GM19240 (cell line): Measurements from ENCODE around the gene TNRC6C.

Experiments
- DNase-seq: peaks from one replicate; pipeline ENCODE4 v3.0.0; 2011; ENCODE audit warnings: low spot score; ENCODE audit not compliant: insufficient read length

The TNRC6C gene

DNA sequence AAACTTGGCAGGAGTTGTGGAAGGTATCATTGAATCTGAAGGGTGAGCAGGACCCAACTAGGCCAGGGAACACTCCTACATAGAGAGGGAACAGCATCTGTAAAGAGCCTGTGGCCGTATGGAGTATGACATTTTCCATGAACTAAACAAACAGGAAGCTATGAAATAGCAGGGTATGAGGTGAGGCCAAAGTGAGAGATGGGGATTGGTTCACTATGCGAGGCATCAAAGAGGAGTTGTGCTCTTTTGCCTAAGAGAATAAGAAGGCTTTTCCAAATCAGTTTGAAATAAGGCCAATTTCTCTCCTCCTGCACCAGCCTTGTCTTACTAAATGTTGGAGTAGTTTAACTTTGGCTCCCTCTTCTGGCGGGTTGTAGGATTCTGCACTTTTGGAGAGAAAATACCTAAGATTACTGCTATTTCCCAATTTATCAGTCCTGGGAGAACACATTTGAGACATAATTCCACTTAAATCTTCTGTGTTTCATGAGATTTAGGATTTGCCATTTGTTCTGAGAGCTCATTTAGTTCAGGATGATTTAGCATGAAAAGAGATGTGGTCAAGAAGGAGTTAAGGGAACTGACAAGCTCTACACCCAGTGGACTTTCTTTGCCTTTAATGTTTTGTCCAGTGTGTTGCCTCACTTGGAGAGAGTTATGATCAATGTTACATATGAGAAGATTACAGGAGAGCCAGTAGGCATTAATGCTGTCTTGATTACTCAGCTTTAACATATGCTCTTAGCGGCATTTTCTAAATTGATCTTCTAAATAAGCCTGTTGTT is 55.4 kb downstream of the TNRC6C start:
- peak; percentile 11 for DNase-seq

DNA sequence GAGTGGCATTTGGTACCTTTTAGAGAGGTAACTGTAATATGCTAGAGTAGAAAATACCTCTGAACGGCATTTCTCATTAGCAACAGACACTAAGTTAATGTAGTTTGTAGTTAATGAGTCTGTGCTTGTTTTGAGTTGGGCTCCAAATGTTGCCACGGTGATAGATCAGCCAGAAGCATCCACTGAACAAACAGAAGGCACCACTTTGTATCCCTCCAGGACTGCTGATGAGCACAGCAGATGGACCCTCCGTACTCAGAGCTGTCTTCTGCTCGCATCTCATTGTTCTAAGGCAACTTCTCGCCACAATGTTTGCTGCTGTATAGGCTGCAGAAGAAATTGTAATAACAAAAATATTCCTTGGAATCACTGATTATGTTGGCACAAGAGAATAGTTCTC is 56.1 kb downstream of the TNRC6C start:
- DNase-seq = no peak

DNA sequence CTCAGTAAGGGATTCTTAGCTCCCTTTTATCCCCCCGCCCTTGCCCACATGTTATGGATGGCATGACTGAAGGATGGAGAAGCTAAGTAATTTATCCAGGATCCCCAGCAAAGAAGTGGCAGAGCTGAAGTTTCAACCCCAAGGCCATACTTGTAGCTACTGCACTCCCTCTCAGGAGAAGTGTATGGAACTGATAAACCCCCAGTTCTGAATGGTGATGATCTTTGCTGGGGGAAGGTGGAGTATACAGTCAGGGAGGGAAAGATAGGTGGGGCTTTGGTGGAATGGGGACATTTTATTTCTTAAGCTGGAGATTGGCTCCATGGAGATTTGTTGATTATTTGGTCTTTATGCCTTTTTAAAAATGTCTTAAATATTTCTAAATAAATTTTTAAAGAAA is 58.3 kb downstream of the TNRC6C start:
- no peak for DNase-seq

DNA sequence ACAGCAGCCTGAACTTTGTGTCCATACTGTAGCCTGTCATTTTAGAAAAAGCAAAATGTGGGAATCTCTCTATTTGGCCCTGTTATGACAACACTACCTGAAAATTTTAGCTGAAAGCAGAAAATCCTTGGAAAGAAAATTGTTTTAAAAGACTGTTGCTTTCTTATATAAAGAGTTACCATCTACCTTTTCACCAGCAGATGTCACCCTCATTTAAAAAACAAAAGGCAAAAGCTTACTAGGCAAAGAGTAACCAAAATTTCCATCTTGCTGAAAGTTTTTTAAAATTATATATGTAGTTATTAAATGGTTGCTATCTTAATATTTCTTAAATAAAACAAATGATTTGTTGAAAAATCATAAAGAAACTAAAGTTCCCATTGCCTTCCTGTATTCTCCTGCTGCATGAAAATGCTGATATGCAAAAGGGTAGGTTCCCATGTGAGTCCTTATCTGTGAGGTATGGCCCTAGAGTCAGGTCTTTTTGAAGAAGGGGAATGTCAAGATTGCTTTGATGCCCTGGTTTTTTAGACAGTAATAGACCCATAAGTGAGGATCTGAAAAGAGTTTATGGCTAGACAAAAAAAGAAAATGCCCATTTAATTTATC is 61.0 kb downstream of the TNRC6C start:
- no peak for DNase-seq

DNA sequence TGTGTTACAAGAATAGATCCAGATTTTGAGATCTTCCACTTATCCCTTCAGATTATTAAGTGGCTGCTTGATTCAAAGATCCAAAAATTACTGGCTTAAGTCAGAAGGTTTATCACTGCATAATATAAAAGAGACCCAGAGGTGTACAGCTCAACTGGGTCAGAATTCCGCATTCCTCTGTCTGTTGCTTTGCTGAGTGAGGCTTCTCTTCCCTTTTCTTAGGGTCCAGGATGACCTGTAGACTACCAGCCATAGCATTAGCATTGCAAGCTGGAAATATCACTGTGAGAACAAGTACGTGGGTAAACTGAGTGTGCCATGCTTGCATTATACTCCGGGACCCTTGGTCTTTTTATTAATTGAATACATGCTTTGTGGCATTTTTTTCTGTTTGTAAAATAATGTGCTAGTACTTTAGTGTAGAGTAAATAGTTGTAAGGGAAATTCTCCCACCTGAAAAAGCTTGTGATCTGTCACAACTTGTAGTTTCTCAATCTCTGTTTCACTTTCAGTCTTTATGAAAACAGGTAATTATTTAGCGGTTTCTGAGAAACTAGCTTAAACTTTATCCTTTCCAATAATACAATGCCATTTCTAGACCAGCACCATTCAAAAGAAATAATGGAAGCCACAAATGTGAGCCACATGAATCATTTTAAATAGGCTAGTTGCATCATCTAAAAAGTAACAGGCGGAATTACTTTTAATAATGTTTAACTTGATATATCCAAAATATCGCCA is 61.6 kb downstream of the TNRC6C start:
- DNase-seq = peak; percentile 21

DNA sequence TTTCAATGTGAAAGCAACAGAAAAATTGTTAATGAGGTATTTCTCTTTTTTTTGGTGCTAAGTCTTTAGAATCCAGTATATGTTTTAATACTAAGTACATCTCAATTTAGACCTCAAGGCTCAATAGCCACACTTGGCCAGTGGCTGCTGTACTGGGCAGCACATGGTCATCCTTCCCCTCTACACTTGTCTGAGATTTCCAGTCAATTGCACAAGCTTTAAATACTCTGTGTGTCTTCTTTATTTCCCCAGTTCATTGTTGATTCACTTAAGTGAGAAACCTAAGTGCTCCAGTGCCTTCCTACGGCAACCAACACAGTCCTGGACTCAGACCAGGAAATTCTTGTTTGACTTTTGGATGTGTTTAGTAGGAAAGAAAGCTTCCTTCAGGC is 62.2 kb downstream of the TNRC6C start:
- no peak for DNase-seq

DNA sequence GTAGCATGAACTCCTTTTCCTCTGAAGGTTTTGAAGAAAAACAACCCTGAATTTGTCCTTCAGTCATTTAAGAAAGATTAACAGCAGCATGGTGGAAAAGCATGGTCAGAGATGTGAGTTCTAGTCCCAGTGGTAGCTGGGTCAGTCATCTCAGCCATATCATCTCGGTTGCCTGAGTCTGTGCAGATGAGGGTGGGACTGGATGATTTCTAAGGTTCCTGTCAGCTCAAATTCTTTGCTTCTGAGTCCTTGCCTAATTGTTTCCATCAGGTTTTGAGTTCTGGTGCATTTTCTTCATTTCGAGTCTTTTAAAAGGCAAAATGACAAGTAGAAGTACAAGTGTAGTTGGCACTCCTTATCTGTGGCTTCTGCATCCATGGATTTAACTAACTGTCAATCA is 63.9 kb downstream of the TNRC6C start:
- no peak for DNase-seq

DNA sequence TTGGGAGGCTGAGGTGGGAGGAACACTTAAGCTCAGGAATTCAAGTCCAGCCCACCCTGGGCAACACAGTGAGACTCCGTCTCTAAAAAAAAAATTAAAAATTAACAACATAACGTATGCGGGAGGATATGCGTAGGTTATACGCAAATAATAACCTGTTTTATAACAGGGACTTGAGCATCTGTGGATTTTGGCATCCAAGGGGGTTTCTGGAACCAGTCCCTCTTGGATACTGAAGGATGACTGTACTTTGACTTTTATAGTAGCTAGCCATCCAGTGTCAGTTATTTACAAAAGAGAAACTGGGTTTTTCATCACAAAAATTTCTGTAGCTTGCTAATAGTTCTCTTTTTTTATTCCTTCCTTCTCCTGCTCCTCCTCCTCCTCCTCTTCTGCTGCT is 64.5 kb downstream of the TNRC6C start:
- DNase-seq = no peak

DNA sequence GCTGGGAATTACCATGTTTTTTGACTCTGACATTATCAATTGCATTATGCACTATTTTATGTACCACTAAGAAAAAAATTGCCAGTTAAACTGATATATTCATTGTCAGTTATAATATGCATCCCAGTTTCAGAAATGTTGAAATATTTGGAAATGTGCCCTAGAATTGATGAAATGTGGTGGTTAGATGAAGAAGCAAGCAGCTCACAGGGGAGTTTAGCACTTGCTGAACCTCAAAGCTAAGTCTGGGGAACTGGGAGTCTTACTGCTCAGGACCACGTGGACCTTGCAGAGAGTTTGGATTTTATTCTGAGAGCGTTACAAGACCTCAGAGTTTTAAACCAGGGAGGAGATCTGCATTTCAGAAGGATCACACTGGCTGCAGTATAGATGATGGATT is 67.9 kb downstream of the TNRC6C start:
- DNase-seq = no peak

DNA sequence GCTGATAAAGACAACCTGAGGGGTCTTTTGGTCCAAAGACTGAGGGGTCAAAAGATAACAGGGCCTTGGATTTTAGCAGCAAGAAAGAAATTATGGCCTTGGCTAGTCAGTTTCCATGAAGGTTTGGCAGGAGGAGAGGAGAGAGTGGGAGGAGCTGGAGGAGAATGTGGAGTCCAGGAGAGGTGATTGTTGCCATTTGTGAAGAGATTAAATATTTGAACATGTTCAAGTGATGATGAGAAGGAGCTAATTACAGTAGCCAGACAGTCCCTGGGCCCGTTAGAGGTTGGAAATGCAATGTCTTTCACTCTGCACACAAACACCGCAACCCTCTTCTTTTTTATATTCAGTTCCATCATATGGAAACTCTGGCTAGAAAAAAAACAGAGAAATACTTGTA is 68.6 kb downstream of the TNRC6C start:
- no peak for DNase-seq

DNA sequence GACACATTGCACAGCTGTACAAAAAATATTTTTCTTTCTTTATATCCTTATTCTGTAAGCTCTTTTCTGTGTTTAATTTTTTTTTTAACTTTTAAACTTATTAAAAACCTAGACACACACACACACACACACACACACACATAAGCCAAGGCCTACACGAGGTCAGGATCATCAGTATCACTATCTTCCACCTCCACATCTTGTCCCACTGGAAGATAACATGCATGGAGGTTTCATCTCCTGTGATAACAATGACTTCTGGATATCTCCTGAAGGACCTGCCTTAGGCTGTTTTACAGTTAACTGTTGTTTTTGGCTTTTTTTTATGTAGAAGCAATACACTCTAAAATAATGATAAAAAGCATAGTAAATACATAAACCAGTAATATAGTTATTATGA is 71.2 kb downstream of the TNRC6C start:
- DNase-seq = no peak

DNA sequence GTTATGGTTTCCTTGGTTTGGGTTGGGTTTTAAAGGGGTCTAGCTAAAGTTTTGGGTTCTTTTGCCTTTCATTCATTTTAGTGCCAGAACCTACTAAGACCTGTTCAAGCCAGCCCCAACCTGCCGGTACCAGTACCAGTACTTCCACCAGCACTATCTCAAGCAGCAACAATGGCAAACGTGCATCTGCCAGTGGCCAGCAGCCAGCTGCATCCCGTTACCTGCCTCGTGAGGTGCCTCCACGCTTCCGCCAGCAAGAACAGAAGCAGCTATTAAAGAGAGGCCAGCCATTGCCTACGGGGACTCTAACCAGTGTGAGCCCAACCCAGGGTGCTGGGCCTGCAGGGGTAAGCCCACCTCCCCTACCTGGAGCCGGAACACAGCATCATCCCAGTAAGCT is 72.9 kb downstream of the TNRC6C start:
- DNase-seq = no peak

DNA sequence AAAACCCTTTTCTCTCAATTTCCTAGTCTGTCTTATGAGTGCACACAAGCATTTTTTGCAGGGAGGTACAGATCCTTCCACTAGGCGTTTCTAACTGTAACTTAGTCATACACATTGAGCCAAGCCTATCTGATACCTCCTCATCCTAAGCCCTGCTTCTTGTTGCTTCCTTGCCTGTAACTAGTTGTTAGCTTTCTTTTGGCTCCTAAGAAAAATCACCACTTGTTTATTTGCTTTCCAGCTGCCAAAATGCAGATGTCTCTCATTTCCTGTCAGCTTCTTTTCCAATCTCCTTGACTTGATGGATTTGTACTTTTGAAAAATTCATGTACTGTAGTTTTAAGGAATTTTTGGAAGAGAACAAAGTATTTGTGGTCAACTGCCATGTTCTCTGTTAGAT is 73.7 kb downstream of the TNRC6C start:
- no peak for DNase-seq

DNA sequence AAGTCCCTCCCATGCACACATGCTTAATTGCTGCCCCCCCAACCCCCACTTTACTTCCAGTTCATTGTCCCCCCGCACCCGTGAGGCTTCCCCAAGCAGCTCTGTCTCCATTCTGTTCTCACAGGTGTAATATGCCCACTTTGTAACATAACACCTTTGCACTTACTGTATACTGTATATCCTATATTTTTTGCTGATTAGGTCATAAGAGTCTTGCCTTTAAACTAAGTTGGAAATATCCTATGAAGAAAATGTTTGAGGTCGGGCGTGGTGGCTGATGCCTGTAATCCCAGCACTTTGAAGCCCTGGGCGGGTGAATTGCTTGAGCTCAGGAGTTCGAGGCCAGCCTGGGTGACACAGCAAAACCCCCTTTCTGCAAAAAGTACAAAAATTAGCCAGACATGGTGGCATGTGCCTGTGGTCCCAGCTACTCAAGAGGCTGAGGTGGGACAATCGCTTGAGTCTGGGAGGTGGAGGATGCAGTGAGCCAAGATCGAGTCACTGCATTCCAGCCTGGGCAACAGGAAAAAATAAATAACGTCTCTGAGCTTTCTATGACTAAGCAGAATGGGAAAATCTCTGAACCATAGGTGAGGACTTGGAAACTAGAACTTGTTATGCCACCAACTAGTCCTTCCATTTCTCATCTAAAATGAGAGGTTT is 76.1 kb downstream of the TNRC6C start:
- no peak for DNase-seq

DNA sequence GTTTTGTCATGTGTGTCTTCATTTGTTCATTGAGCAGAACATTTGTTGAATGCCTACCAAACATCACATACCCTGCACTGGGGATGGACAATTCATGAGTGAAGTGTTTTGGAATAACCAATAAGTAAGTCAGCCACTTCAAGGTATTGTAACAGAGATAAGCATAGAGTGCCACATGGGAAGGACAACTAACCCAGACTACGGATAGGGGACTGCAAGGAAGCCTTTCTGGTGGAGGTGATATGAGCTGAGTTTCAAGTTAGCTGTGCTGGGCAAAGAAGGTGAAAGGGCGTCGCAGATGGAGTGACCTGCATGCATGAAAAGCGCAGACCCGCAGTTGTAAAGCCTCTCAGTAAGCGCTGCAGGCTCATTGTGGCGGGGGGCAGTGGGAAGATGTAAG is 78.8 kb downstream of the TNRC6C start:
- no peak for DNase-seq

DNA sequence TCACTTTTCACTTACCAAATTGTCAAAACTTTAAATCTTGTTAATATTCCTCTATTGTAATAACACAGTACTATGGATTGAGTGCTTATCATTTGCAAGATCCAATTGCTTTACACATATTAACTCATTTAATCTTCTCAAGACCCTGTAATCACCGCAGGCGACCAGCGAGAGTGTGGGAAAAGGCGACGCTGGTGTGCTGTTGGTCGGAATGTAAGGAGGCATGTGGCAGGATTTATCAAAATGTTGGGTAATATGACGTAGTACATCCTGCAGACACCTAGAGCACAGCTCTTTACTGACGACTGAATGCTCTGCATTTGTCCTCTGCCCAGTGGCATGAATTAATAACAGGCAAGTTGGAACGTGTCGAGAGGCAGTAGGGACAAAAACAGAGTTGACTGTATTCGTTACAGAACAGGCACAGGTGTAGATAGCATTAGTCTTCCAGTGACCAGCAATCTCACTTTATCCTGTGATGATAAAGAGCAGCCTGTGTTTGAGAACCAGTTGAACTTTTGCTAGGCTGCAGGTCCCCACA is 80.3 kb downstream of the TNRC6C start:
- DNase-seq = no peak

DNA sequence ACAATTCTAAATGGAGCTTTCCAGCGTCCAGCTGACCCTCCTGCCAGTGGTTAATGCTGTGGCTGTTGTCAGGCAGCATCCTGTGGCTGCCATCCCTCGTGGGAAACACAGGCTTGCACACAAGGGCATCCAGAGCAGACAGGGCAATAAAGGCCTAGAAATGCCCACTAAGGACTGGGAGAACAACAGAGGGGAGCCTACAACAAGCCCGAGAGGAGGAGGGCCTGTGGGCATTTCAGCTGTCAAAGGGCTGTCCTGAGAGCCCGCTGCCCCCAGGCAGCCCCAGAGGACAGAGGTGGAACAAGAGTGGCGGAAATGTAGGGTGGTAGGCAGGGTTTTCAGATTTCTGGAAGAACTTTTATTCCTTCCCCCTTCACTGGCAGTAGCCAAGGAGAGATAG is 81.1 kb downstream of the TNRC6C start:
- no peak for DNase-seq

DNA sequence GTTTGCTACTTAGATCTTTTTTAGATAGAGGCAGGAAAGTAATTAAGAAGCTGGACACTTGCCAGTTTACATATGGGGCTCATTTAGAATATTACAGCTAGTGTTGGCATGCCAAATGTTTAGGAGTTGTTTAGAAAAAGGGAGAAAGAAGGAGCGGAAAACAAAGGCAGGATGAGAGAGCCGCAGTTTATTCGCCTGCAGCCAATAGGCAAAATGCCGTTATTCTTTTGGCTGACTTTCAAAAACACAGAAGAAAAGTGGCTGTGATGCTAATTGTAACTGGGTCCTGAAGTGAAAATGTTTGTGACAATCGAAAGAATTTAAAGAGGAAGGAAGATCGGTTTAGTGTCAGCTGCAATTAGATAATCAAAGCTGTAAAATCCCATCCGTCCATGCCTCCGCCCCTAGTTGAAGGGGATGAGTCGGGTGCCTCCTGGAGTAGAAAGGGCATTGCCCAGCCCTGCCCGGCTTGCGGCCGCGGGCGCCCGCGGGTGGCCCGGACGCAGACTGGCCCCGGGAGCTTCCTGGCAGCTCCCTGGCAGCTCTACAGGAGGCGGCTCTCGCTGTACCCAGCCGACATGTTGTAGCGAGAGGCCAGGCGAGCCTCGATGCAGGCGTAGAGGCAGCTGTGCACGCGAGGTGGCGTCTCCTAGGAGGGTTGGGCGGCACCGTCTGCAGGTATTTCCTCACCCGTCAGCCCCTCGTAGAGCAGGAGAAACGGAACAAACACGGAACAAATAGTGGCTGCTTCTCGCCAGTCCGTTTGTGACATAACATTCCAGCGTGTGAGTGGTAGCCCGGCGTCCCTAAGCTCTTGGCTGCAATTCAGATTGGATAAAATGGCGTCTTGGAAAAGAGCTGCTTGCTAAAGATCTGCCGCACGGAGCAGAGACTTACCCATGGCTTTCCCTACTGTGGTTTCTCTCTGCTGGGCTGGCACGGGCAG is 82.2 kb downstream of the TNRC6C start:
- DNase-seq = no peak

DNA sequence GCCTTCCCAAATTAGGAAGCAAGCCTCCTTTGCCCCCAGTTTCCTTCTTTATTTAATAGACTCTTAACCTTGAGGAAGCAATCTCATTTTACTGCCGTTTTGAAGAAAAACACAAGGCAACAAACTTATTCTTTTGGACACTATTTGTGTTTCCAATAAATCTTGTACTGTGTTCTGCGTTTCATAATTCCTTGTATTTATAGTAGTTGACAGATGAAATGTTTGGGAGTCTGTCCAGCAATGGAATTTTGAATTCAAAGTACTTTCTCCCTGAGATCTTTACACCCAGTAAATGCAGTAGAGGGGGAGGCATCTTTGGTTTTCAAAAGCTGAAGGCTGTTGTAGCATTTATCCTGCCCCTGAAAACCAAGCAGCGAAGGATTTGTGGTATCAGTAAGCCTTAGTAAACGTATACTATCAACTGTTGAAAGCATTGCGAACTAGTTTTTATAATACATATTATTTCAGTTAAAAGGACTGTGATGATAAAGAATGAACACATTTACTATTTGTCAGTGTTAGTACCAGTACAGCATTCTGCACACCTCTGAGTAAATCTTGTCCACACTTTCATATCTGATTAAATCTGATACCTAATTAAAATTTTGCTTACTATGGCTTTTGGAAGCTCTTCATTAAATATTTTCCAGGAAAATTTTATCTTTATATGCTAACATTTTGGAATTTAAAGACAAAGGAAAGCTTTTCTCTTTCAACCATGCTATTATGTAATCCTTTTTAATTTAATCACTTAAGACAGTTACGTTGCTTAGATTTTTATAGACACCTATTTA is 83.1 kb downstream of the TNRC6C start:
- DNase-seq = no peak

DNA sequence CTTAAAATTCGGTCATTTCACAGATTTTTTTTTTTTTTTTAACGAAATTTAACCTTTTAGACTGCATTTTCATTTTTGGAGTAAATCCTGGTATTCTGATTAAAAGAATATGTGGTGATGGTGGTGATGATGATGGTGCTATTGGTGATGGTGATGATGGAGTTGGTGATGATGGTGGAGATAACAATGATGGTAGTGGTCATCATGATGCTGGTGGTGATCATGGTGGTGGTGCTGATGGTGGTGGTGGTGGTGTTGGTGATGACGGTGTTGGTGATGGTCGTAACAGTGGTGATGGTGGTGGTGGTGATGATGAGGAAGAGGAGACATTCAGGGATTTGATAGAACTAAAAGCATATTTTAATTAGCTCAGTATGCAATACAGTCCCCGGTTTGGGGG is 84.0 kb downstream of the TNRC6C start:
- DNase-seq = no peak
